ENCODE measurements around the gene SH2D6. TPM values are rescaled to one million over a fixed set of nuclear protein-coding genes. Genes with fewer than 3 reads are reported as not detected.

Gene SH2D6
- total and polyA plus RNA-seq, 7 donors: 0.25 to 1.4 (median 0.70) TPM; not detected in 1

DNA sequence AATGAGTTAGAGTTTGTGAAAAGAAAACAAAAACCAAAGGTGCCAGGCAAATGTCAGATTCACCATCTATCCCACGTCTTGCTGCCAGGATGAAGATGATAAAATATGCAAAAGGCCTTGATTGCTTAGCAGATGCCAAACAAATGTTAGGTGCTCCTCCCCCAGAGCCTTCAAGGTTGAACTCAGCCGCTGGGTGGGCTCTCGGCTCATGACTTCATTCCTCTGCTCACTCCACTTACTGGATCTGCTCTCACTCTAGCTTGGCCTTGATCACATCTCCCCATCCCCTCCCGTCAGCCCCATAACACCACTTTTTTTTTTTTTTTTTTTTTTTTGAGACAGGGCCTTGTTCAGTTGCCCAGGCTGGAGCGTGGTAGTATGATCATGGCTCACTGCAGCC, 38.5 kb downstream of the SH2D6 start:
- no peak for ATAC-seq
- H3K4me1 ChIP-seq: no peaks in the 10 kb centered on the region
- H3K36me3 ChIP-seq (ENCODE audit: insufficient read depth in 1 of 2, low read depth in 1 of 2): no peaks in the 10 kb centered on the region
- no peaks in the 10 kb centered on the region for H3K27me3 ChIP-seq (ENCODE audit: insufficient read depth in 3 of 3, low read length in 2 of 3)
- no peak overlapping the region for H3K4me3 ChIP-seq
- intact Hi-C loops (cut with DNase I): no loop called here
- H3K27ac ChIP-seq: no peak overlapping the region
- H3K9me3 ChIP-seq: no peaks in the 10 kb centered on the region
- WGBS, 3 donors: 80 to 92% (median 83%) methylated on average over 5 of the region's 5 CpGs
- no peak for DNase-seq
- TF ChIP-seq, protein P1, sequence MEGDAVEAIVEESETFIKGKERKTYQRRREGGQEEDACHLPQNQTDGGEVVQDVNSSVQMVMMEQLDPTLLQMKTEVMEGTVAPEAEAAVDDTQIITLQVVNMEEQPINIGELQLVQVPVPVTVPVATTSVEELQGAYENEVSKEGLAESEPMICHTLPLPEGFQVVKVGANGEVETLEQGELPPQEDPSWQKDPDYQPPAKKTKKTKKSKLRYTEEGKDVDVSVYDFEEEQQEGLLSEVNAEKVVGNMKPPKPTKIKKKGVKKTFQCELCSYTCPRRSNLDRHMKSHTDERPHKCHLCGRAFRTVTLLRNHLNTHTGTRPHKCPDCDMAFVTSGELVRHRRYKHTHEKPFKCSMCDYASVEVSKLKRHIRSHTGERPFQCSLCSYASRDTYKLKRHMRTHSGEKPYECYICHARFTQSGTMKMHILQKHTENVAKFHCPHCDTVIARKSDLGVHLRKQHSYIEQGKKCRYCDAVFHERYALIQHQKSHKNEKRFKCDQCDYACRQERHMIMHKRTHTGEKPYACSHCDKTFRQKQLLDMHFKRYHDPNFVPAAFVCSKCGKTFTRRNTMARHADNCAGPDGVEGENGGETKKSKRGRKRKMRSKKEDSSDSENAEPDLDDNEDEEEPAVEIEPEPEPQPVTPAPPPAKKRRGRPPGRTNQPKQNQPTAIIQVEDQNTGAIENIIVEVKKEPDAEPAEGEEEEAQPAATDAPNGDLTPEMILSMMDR (IDR thresholded peaks at IDR 0.05): no peak

DNA sequence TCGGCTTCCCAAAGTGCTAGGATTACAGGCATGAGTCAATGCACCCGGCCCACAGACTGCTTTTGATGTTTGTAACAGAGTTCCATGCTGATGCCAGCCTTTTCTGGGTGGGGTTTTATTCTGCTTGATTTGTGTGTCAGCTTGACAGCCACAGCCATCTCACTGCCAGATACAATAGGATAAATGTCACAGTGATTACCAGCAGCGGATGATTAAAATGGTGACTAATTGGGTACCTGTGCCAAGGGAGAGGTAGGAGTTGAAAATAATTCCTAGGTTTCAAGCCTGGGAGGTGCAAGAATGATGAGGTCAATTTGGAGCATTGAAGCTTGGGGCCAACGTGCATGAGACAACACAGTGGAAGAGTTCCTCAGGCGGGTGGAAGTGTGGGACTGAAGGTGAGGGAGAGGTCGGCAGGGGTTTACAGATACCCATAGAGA, 39.4 kb downstream of the SH2D6 start:
- intact Hi-C loops (cut with DNase I): no loop called here
- Histone ChIP-seq H3K4me1 (no peaks in the 10 kb centered on the region), H3K27me3 (ENCODE audit: insufficient read depth in 3 of 3, low read length in 2 of 3) (no peaks in the 10 kb centered on the region), H3K36me3 (ENCODE audit: insufficient read depth in 1 of 2, low read depth in 1 of 2) (no peaks in the 10 kb centered on the region), H3K9me3 (no peaks in the 10 kb centered on the region), H3K27ac (no peak overlapping the region), H3K4me3 (no peak overlapping the region)
- ATAC-seq (peak in 2 of 4 donors; percentile 46 to 61), DNase-seq (no peak)
- 58 to 72% (median 63%) methylated on average over 6 of the region's 6 CpGs for WGBS, 3 donors
- TF ChIP-seq, protein P1 (IDR thresholded peaks at IDR 0.05): no peak

DNA sequence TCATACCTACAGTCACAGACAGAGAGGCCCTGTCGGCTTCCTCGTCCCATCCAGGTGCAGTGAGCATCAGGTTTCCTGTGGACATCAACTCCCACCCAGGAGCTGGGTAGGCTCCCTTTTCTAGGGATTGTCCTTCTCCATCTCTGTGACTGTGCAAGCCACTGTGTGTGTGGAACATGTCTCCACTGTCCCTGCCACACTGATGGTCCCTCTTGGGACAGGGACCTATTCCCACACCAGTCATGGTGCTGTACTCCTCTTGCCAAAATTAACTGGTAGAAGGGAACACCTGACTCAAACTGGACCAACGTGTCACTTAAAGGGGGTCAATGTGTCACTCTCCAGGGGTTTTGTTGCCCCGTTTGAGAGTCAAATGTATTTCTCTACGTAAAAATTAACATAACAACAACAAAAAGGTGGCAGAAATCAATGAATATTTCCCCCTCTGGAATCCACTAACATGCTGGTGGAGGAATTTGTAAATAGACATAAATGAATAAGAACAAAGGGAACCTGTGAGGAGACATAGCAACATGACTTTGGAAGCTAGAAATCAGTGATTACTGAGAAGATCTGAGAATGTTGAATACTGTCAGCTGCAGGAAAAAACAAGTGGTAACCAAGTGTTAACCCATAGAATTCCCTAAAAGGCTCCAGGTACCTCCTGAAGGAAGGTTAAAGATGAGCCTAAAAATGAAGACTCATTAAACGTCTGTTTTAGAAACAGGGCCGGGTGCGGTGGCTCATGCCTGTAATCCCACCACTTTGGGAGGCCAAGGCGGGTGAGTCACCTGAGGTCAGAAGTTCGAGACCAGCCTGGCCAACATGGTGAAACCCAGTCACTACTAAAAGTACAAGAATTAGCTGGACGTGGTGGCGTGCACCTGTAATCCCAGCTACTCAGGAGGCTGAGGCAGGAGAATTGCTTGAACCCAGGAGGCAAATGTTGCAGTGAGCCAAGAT, 40.4 kb downstream of the SH2D6 start:
- WGBS, 3 donors: 82 to 85% (median 82%) methylated on average over 12 of the region's 12 CpGs
- no peaks in the 10 kb centered on the region for H3K27me3 ChIP-seq (ENCODE audit: insufficient read depth in 3 of 3, low read length in 2 of 3)

DNA sequence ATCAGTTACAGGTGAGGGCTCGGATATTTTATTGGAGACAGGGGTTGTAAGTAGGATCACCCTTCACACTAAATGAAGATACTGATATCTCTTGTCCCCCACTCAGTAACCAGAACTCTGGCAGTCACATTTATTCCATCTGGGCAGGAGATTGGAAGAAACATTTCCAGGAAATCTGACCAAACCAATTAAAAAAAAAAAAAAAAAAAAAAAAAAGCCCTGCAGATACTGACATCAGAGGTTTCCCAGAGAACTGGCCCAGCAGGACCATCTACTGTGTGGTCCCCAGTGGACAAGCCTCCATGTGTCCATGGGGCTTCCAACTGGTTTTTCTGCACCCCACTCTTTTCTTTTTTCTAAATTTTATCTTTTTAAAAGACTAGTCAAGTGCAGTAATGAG, 41.3 kb downstream of the SH2D6 start:
- Histone ChIP-seq H3K36me3 (ENCODE audit: insufficient read depth in 1 of 2, low read depth in 1 of 2) (no peaks in the 10 kb centered on the region), H3K4me3 (no peak overlapping the region), H3K27me3 (ENCODE audit: insufficient read depth in 3 of 3, low read length in 2 of 3) (no peaks in the 10 kb centered on the region), H3K4me1 (no peaks in the 10 kb centered on the region), H3K9me3 (no peaks in the 10 kb centered on the region), H3K27ac (no peak overlapping the region)
- TF ChIP-seq, protein P1 (IDR thresholded peaks at IDR 0.05): no peak
- 90 to 100% (median 100%) methylated on average over 1 of the region's 1 CpG for WGBS, 3 donors
- intact Hi-C loops (cut with DNase I): no loop called here
- no peak for ATAC-seq
- no peak for DNase-seq

More for the DNA sequence above, 40.4 kb downstream of the SH2D6 start:
- DNase-seq (no peak), ATAC-seq (peak in 1 of 4 donors; percentile 14)
- Histone ChIP-seq H3K4me3 (no peak overlapping the region), H3K27ac (no peak overlapping the region), H3K4me1 (no peaks in the 10 kb centered on the region), H3K9me3 (no peaks in the 10 kb centered on the region), H3K36me3 (ENCODE audit: insufficient read depth in 1 of 2, low read depth in 1 of 2) (no peaks in the 10 kb centered on the region)
- TF ChIP-seq, protein P1 (IDR thresholded peaks at IDR 0.05): no peak
- intact Hi-C loops (cut with DNase I): no loop called here
